Cardiac fibroblast (primary cell): ENCODE data around the gene DBI.

ENCODE experiments used
- DNase-seq, 2 donors: peaks; one replicate each; pipeline versions ENCODE4 v3.0.0 to v3.0.0-alpha.2; 2010; ENCODE audit warnings: low read depth in 2 of 2
- H3K4me3 ChIP-seq, 2 donors: replicated peaks in 1 of 2; 1 replicate in 1 of 2; 2 replicates in 1 of 2; pipeline ENCODE4 v1.5.1; 2011; ENCODE audit warnings: low read depth in 2 of 2, low read length in 2 of 2, mild to moderate bottlenecking in 2 of 2, moderate library complexity in 1 of 2
- TF ChIP-seq, protein P1 (sequence below): IDR thresholded peaks from one replicate; pipeline ENCODE4 v1.5.1; 2011; ENCODE audit warnings: low read depth, mild to moderate bottlenecking, low read length, inconsistent platforms

DBI gene

GRCh38 chr2:119417908-119418307 is 51.1 kb downstream of the DBI start:
- H3K4me3 ChIP-seq = no peak overlapping the region
- TF ChIP-seq, protein P1, sequence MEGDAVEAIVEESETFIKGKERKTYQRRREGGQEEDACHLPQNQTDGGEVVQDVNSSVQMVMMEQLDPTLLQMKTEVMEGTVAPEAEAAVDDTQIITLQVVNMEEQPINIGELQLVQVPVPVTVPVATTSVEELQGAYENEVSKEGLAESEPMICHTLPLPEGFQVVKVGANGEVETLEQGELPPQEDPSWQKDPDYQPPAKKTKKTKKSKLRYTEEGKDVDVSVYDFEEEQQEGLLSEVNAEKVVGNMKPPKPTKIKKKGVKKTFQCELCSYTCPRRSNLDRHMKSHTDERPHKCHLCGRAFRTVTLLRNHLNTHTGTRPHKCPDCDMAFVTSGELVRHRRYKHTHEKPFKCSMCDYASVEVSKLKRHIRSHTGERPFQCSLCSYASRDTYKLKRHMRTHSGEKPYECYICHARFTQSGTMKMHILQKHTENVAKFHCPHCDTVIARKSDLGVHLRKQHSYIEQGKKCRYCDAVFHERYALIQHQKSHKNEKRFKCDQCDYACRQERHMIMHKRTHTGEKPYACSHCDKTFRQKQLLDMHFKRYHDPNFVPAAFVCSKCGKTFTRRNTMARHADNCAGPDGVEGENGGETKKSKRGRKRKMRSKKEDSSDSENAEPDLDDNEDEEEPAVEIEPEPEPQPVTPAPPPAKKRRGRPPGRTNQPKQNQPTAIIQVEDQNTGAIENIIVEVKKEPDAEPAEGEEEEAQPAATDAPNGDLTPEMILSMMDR = no peak
- no peak for DNase-seq

DNA sequence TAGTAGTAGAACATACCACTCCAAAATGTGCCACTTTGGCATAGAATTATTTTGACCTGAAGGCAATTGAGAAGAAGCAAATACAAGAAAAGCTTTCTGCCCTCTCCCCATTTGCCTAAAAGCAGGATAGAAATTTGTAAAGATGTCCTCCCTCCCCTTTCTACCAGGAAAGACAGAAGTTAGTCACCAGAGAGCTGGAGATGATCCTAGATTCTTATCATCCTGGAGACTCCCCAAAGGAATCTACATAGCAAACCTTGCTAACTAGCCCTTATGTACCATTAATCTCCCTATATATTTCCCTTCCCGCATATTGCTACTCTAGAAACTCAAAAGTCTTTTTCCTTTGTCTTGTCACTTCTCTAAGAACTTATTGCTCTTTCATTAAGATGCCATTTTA is 52.3 kb downstream of the DBI start:
- H3K4me3 ChIP-seq = no peak overlapping the region
- TF ChIP-seq, protein P1 = no peak
- no peak for DNase-seq

- no peak for DNase-seq
These were observed 53.2 kb downstream of the DBI start for GRCh38 chr2:119419803-119420508.

DNA sequence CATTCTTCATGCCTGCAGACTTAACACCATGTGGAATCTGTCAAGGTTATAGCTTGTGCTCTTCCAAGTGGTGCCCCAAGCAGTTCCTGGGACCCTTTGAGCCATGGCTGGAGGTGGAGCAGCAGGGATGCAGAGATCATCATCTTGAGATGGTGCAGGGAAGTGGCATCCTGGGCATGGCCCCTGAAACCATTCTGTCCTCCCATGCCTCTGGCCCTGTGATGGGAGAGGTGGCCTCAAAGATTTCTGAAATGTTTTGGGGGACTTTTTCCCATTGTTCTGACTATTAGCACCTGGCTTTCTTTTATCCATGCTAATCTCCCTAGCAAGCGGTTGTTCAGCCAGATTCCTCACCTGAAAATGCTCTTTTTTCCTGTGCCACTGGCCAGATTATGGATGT is 54.5 kb downstream of the DBI start:
- DNase-seq = no peak
- TF ChIP-seq, protein P1 = no peak
- no peak overlapping the region for H3K4me3 ChIP-seq

More at GRCh38 chr2:119419803-119420508, 53.2 kb downstream of the DBI start:
- TF ChIP-seq, protein P1 = no peak
- H3K4me3 ChIP-seq = no peak overlapping the region

DNA sequence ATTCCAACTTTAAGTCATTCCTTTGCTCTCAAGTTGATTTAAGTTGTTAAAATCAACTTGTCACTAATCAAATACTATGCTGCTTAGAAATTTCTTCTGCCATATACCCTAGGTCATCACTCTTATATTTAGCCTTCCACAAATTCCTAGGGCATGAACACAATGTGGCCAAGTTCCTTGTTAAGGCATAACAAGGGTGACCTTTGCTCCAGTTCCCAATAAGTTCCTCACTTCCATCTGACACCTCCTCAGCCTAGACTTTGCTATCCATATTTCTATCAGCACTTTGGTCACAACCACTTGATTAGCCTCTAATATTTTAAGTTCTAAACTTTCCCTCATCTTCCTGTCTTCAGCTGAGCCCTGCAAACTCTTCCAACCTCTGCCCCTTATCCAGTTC is 55.0 kb downstream of the DBI start:
- H3K4me3 ChIP-seq = no peak overlapping the region
- no peak for DNase-seq
- TF ChIP-seq, protein P1 = no peak
